Neural progenitor cell (in vitro differentiated cells): ENCODE results near the gene LRRN4.

Source experiments
- EZH2 ChIP-seq: fragments of 200-600 bp; sonication (generic); IDR thresholded peaks from 2 replicates; pipeline ENCODE4 v1.6.1; 2017; ENCODE audit warnings: antibody characterized with exemption, mild to moderate bottlenecking, moderate library complexity
- TF ChIP-seq, protein P1 (sequence below): fragments of 200-600 bp; sonication (generic); IDR thresholded peaks from 2 replicates; pipeline ENCODE4 v1.5.1; 2017; ENCODE audit warnings: antibody characterized with exemption, mild to moderate bottlenecking

DNA sequence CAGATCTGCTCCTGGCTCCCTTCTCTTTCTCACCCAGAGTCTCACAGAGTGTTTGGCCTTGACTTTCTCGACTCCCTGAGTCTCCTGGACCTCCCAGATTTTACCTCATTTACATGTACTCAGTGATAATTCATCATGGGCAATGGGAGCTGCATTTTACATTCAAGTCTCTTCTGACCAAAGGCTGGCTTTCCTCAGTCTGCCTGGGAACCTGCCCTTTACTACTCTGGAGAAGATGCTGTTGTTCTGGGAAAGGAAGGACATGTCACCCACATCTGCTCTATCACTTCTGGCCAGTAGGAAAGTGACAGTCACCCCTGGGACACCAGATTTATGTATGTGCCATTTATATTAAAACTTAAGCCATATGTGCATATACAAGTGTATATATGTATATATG is 7.4 kb downstream of the LRRN4 start:
- TF ChIP-seq, protein P1, sequence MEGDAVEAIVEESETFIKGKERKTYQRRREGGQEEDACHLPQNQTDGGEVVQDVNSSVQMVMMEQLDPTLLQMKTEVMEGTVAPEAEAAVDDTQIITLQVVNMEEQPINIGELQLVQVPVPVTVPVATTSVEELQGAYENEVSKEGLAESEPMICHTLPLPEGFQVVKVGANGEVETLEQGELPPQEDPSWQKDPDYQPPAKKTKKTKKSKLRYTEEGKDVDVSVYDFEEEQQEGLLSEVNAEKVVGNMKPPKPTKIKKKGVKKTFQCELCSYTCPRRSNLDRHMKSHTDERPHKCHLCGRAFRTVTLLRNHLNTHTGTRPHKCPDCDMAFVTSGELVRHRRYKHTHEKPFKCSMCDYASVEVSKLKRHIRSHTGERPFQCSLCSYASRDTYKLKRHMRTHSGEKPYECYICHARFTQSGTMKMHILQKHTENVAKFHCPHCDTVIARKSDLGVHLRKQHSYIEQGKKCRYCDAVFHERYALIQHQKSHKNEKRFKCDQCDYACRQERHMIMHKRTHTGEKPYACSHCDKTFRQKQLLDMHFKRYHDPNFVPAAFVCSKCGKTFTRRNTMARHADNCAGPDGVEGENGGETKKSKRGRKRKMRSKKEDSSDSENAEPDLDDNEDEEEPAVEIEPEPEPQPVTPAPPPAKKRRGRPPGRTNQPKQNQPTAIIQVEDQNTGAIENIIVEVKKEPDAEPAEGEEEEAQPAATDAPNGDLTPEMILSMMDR = no peak
- no peak for TF ChIP-seq EZH2
